22Rv1 (cell line): ENCODE data around the gene PLXNA2.

Experiments
- CTCF ChIP-seq: fragments of 450-650 bp; IDR thresholded peaks from 2 replicates; pipeline ENCODE4 v1.5.1; 2017; ENCODE audit warnings: mild to moderate bottlenecking
- ZFX ChIP-seq: fragments of 450-650 bp; IDR thresholded peaks from 2 replicates; pipeline ENCODE4 v1.6.1; 2017; ENCODE audit warnings: antibody characterized with exemption, borderline replicate concordance

GRCh38 chr1:208292908-208293307, 48.7 kb upstream of the PLXNA2 start:
- TF ChIP-seq CTCF (no peak), ZFX (no peak)
